NOMO-1 (cell line): ENCODE data around the gene MACROD2.
"Not testable (repeated sequence)": the region's sequence is repeated elsewhere in the genome, so short reads cannot be mapped to it uniquely, and the experiment has no call there.

Experiments
- DNase-seq, 2 experiments: peaks; one replicate each; lab custom pipeline; 2025; ENCODE audit not compliant: unreplicated experiment in 2 of 2; lab: John Stamatoyannopoulos, UW

MACROD2 gene

GRCh38 chr20:13995086-13995665 is at the start of gene MACROD2:
Gene MACROD2, plus strand, starts transcription at chr20:13995516.
- peak; percentile 95 to 98 for DNase-seq

GRCh38 chr20:13947719-13948118 is 47.6 kb upstream of the MACROD2 start:
- no peak for DNase-seq

- DNase-seq, result no peak
These were observed 42.1 kb upstream of the MACROD2 start for GRCh38 chr20:13953227-13953626.

GRCh38 chr20:13960119-13960518 is 35.2 kb upstream of the MACROD2 start:
- DNase-seq, result no peak

- DNase-seq, result no peak
These were observed 34.8 kb upstream of the MACROD2 start for GRCh38 chr20:13960525-13960924.

GRCh38 chr20:13984211-13984610 is 11.1 kb upstream of the MACROD2 start:
- no peak for DNase-seq

- no peak for DNase-seq
These were observed 4.9 kb upstream of the MACROD2 start, which contains the start of gene SEL1L2 for GRCh38 chr20:13990465-13990864. Gene SEL1L2, minus strand, starts transcription at chr20:13990614. Its CDS starts 80 bp downstream, at chr20:13990534.

- DNase-seq, result no peak
These were observed 4.0 kb upstream of the MACROD2 start for GRCh38 chr20:13991311-13991710.

GRCh38 chr20:13991955-13992354 is 3.4 kb upstream of the MACROD2 start:
- DNase-seq, result not testable (repeated sequence)

- DNase-seq, result peak; percentile 57 to 74
These were observed 525 bp downstream of the MACROD2 start for GRCh38 chr20:13995841-13996240.

GRCh38 chr20:13996265-13996664 is 949 bp downstream of the MACROD2 start:
- DNase-seq, result no peak

GRCh38 chr20:14000917-14001316 is 5.6 kb downstream of the MACROD2 start:
- DNase-seq, result no peak

- no peak for DNase-seq
These were observed 10.7 kb downstream of the MACROD2 start for GRCh38 chr20:14005996-14006395.

- no peak for DNase-seq
These were observed 13.9 kb downstream of the MACROD2 start for GRCh38 chr20:14009208-14009607.

GRCh38 chr20:14012671-14013070 is 17.4 kb downstream of the MACROD2 start:
- DNase-seq, result no peak

GRCh38 chr20:14030991-14031390 is 35.7 kb downstream of the MACROD2 start:
- no peak for DNase-seq

- DNase-seq, result no peak
These were observed 38.0 kb downstream of the MACROD2 start for GRCh38 chr20:14033310-14033709.

- DNase-seq, result no peak
These were observed 41.3 kb downstream of the MACROD2 start for GRCh38 chr20:14036567-14036966.

- DNase-seq, result not testable (repeated sequence)
These were observed 49.5 kb downstream of the MACROD2 start for GRCh38 chr20:14044712-14045276.

GRCh38 chr20:14046534-14046933 is 51.2 kb downstream of the MACROD2 start:
- DNase-seq, result no peak

- DNase-seq, result peak in 1 of 2 experiments; percentile 8
These were observed 53.8 kb downstream of the MACROD2 start for GRCh38 chr20:14049111-14049510.

- no peak for DNase-seq
These were observed 56.1 kb downstream of the MACROD2 start for GRCh38 chr20:14051454-14051853.
